Fibroblast of gingiva (primary cell): Measurements from ENCODE around the gene PPP1CA.
"Not testable (repeated sequence)": the region's sequence is repeated elsewhere in the genome, so short reads cannot be mapped to it uniquely, and the experiment has no call there.

Source experiments
- DNase-seq: peaks from one replicate; pipeline ENCODE4 v3.0.0-alpha.2; 2011; ENCODE audit warnings: low read depth

PPP1CA gene

DNA sequence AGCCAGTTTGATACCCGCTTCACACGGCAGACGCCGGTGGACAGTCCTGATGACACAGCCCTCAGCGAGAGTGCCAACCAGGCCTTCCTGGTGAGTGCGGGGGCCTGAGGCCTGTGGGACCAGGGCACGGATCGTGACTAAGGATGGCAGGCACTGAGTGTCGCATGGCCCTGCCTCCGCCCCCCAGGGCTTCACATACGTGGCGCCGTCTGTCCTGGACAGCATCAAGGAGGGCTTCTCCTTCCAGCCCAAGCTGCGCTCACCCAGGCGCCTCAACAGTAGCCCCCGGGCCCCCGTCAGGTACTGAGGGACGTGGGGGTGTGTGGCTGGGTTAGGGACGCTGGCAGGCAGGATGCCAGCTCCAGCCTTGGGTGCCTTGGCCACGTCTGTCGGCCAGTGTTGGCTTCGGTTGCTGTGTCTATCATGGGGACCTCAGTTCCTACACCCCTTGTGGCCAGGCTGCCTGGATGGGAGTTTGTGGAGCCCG lies 32.8 kb upstream of the PPP1CA start:
- no peak for DNase-seq

GRCh38 chr11:67433536-67434394 lies 32.1 kb upstream of the PPP1CA start:
- no peak for DNase-seq

- no peak for DNase-seq
These were observed 31.1 kb upstream of the PPP1CA start for GRCh38 chr11:67432655-67433349.

GRCh38 chr11:67431346-67432249 lies 29.9 kb upstream of the PPP1CA start:
- no peak for DNase-seq

GRCh38 chr11:67429722-67430121 lies 28.1 kb upstream of the PPP1CA start:
- DNase-seq = no peak

- DNase-seq = no peak
These were observed 27.5 kb upstream of the PPP1CA start for GRCh38 chr11:67429038-67429668.

GRCh38 chr11:67428052-67429001 lies 26.7 kb upstream of the PPP1CA start, which contains the start of gene RPS6KB2:
Gene RPS6KB2, plus strand, starts transcription at chr11:67428494. Its CDS starts 52 bp downstream, at chr11:67428546.
- DNase-seq = peak; percentile 97

DNA sequence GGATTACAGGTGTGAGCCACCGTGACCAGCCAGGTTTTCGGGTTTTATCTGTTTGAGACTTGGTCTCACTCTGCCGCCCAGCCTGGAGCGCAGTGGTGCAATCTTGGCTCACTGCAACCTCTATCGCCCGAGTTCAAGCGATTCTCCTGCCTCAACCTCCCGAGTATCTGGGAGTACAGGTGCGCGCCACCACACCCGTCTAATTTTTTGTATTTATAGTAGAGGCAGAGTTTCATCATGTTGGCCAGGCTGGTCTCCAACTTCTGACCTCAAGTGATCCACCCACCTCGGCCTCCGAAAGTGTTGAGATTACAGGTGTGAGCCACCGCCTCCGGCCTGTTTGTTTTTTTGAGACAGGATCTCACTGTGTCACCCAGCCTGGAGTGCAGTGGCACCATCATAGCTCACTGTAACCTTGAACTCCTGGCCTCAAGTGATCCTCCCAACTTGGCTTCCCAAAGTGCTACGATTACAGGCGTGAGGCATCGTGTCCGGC lies 25.8 kb upstream of the PPP1CA start:
- DNase-seq = not testable (repeated sequence)

DNA sequence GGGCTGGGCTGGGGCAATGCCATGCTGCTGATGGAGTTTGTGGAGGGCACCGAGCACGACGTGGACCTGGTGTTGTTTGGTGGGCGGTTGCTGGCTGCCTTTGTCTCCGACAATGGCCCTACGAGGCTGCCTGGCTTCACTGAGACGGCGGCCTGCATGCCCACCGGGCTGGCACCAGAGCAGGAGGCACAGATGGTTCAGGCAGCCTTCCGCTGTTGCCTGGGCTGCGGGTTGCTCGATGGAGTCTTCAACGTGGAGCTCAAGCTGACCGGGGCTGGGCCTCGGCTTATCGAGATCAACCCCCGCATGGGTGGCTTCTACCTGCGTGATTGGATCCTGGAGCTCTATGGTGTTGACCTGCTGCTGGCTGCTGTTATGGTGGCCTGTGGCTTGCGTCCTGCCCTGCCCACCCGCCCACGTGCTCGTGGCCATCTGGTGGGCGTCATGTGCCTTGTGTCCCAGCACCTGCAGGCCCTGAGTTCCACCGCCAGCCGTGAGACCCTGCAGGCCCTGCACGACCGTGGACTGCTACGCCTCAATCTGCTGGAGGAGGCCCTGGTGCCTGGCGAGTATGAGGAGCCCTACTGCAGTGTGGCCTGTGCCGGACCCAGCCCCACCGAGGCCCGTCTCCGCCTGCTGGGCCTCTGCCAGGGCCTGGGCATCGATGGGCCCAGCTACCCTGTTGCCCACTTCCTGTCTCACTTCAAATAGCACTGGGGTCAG lies 22.4 kb upstream of the PPP1CA start:
- no peak for DNase-seq

GRCh38 chr11:67423466-67423865 lies 21.8 kb upstream of the PPP1CA start:
- DNase-seq = no peak

- no peak for DNase-seq
These were observed 21.2 kb upstream of the PPP1CA start for GRCh38 chr11:67422891-67423290.

- no peak for DNase-seq
These were observed 19.9 kb upstream of the PPP1CA start for GRCh38 chr11:67421430-67422031.

DNA sequence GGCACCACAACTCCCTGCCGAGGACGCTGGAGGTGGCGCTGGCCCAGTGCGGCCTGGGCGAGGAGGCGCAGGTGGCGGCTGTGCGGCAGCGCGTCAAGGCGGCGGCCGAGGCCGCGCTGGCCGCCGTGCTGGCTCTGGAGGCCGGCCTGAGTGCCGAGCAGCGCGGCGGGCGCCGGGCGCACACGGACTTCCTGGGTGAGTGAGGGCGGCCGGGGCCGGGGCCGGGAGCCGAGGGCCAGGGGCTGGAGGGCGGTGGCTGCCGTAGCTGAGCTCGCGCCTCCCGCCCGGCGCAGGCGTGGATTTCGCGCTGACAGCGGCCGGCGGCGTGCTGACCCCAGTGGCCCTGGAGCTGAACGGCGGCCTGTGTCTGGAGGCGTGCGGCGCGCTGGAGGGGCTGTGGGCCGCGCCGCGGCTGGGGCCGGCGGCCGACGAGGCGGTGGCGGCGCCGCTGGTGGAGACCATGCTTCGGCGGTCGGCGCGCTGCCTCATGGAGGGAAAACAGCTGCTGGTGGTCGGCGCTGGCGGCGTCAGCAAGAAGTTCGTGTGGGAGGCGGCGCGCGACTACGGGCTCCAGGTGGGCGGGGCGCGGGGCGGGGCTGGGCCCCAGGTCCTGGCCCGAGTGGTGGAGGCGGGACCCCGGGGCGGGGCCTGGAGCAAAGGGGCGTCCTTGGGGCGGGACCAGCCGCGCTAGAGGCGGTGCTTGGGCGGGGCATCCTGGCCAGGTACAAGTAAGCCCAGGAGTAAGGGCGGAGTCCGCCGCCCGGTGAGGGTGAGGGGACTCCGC lies 19.2 kb upstream of the PPP1CA start:
- peak; percentile 76 for DNase-seq

DNA sequence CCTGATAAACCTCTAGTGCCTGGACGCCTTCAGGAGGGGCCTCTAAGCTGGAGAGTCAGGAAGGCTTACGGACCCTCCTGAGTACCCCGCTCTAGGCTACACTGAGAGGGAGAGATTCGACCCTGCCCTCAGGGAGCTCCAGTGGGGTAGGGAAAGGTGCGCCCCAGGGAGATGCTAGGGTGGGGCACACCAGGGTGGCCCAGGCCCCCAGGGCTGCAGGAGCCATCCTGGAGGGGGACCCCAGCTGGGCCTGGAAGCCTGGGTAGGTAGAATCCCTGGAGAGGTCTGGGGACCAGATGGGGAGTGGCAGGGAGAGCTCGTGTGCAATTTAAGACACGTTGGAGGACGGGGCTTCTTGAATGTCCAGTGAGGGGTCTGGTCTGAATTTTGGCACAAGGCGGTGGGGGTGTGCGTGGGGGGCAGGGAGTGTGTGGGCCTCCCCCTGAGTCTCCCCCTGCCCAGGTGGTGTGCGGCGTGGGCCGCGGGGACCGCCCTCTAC lies 18.5 kb upstream of the PPP1CA start:
- DNase-seq = no peak

GRCh38 chr11:67419325-67420049 lies 17.8 kb upstream of the PPP1CA start:
- DNase-seq = no peak

DNA sequence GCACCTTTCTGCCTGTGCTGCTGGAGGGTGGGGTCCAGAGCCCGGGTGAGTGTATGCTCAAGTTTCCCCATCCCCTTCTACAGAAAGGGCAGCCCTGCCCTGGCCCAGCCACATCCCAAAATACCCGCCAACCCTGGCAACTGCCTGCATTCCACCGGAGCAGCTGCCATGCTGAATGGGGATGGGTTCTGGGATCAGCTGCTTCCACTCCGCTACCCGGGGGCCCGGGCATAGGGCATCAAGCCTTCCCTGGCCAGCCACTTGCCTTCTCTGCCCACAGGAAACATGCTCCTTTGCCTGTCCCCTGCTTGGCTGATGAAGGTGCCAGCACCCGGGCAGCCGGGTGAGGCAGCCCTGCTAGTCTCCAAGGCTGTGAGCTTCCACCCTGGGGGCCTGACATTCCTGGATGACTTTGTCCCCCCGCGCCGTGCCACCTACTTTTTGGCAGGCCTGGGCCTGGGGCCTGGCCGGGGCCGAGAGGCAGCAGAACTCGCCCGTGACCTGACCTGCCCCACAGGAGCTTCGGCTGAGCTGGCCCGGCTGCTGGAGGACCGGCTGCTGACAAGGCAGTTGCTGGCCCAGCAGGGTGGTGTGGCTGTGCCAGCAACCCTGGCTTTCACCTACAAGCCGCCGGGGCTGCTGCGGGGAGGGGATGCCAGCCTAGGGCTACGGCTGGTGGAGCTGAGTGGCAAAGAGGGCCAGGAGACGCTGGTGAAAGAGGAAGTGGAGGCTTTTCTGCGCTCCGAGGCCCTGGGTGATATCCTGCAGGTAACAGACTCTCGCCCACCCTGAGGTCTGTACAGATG lies 17.0 kb upstream of the PPP1CA start:
- DNase-seq = no peak

GRCh38 chr11:67417425-67417824 lies 15.8 kb upstream of the PPP1CA start:
- DNase-seq = no peak
